ENCODE results near the gene SLAMF1. TPM values are rescaled to one million over a fixed set of nuclear protein-coding genes. Genes with fewer than 3 reads are reported as not detected.

SLAMF1 gene
- total RNA-seq, 1 donor: not detected

DNA sequence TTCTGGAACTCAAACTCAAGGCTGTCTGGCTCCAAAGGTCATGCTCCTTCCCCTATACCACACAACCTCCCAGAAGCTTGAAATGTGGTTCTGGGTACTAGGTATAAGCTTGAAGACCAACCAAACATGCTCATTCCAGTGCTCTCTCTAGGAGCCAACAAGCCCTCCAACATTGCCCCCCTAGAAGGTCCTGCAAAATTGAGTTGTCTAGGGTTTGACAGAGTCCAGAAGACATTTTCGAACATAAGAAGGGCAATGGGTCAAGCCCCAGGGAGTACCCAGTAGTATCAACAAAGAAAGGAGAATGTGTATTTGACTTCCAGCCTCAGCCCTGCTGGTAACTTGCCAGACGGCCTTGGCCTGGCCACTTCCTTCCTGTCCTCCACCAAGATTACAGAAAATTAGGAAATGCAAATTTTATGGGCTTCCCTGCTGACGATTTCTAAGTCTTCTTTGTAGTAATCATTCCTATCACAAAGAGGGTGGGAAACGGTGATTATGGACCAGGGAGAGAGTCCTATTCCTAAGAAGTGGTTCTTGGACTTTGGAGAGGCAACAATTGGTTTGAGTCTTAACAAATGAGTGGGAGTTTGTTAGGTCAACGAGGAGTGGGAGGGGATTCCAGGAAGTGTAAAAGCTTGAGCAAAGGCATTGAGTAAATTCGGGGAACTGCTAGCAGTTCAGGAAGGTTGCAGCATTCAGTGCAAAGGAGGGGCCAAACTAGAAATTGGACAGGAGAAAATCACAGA is 18.7 kb upstream of the SLAMF1 start:
- no peak overlapping the region for H3K27ac ChIP-seq (ENCODE audit: low read depth, low read length)
- H3K4me3 ChIP-seq (ENCODE audit: insufficient read depth, low read length): no peak overlapping the region
- no peak overlapping the region for H2AFZ ChIP-seq (ENCODE audit: low read length)
- DNase-seq (ENCODE audit: insufficient read length, low spot score, missing footprints): no peak
- no peaks in the 10 kb centered on the region for H3K4me1 ChIP-seq (ENCODE audit: insufficient read depth, low read length)
- no peak overlapping the region for H3K4me2 ChIP-seq (ENCODE audit: insufficient read depth, low read length)
- TF ChIP-seq, protein P1, sequence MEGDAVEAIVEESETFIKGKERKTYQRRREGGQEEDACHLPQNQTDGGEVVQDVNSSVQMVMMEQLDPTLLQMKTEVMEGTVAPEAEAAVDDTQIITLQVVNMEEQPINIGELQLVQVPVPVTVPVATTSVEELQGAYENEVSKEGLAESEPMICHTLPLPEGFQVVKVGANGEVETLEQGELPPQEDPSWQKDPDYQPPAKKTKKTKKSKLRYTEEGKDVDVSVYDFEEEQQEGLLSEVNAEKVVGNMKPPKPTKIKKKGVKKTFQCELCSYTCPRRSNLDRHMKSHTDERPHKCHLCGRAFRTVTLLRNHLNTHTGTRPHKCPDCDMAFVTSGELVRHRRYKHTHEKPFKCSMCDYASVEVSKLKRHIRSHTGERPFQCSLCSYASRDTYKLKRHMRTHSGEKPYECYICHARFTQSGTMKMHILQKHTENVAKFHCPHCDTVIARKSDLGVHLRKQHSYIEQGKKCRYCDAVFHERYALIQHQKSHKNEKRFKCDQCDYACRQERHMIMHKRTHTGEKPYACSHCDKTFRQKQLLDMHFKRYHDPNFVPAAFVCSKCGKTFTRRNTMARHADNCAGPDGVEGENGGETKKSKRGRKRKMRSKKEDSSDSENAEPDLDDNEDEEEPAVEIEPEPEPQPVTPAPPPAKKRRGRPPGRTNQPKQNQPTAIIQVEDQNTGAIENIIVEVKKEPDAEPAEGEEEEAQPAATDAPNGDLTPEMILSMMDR (IDR thresholded peaks at IDR 0.05; ENCODE audit: extremely low read depth, low read depth, low read length): no peak
- H3K9me3 ChIP-seq (ENCODE audit: low read depth, low read length): no peaks in the 10 kb centered on the region
- no peaks in the 10 kb centered on the region for H3K27me3 ChIP-seq (ENCODE audit: insufficient read depth, low read length)
- H4K20me1 ChIP-seq (ENCODE audit: insufficient read depth, low read length): no peaks in the 10 kb centered on the region
- no peaks in the 10 kb centered on the region for H3K36me3 ChIP-seq (ENCODE audit: insufficient read depth, low read length)
- H3K79me2 ChIP-seq (ENCODE audit: insufficient read depth, low read length): no peaks in the 10 kb centered on the region

- no peaks in the 10 kb centered on the region for H4K20me1 ChIP-seq (ENCODE audit: insufficient read depth, low read length)
- no peaks in the 10 kb centered on the region for H3K36me3 ChIP-seq (ENCODE audit: insufficient read depth, low read length)
- DNase-seq (ENCODE audit: insufficient read length, low spot score, missing footprints): no peak
- H3K9me3 ChIP-seq (ENCODE audit: low read depth, low read length): no peaks in the 10 kb centered on the region
- H3K4me2 ChIP-seq (ENCODE audit: insufficient read depth, low read length): no peak overlapping the region
- no peak overlapping the region for H3K27ac ChIP-seq (ENCODE audit: low read depth, low read length)
- H3K79me2 ChIP-seq (ENCODE audit: insufficient read depth, low read length): no peaks in the 10 kb centered on the region
- no peaks in the 10 kb centered on the region for H3K27me3 ChIP-seq (ENCODE audit: insufficient read depth, low read length)
- no peaks in the 10 kb centered on the region for H3K4me1 ChIP-seq (ENCODE audit: insufficient read depth, low read length)
- H2AFZ ChIP-seq (ENCODE audit: low read length): no peak overlapping the region
- no peak overlapping the region for H3K4me3 ChIP-seq (ENCODE audit: insufficient read depth, low read length)
- TF ChIP-seq, protein P1 (IDR thresholded peaks at IDR 0.05; ENCODE audit: extremely low read depth, low read depth, low read length): no peak
Observed at GRCh38 chr1:160664573-160665051, 17.8 kb upstream of the SLAMF1 start.

- Histone ChIP-seq H4K20me1 (ENCODE audit: insufficient read depth, low read length) (no peaks in the 10 kb centered on the region), H3K9me3 (ENCODE audit: low read depth, low read length) (no peaks in the 10 kb centered on the region), H3K4me2 (ENCODE audit: insufficient read depth, low read length) (no peak overlapping the region), H3K4me3 (ENCODE audit: insufficient read depth, low read length) (no peak overlapping the region), H3K27me3 (ENCODE audit: insufficient read depth, low read length) (no peaks in the 10 kb centered on the region), H3K27ac (ENCODE audit: low read depth, low read length) (no peak overlapping the region), H2AFZ (ENCODE audit: low read length) (no peak overlapping the region), H3K36me3 (ENCODE audit: insufficient read depth, low read length) (no peaks in the 10 kb centered on the region), H3K79me2 (ENCODE audit: insufficient read depth, low read length) (no peaks in the 10 kb centered on the region), H3K4me1 (ENCODE audit: insufficient read depth, low read length) (no peaks in the 10 kb centered on the region)
- DNase-seq (ENCODE audit: insufficient read length, low spot score, missing footprints): no peak
- TF ChIP-seq, protein P1 (IDR thresholded peaks at IDR 0.05; ENCODE audit: extremely low read depth, low read depth, low read length): no peak
Observed at GRCh38 chr1:160662910-160663309, 16.1 kb upstream of the SLAMF1 start.

GRCh38 chr1:160659566-160659965 is 12.7 kb upstream of the SLAMF1 start:
- no peak overlapping the region for H3K27ac ChIP-seq (ENCODE audit: low read depth, low read length)
- TF ChIP-seq, protein P1 (IDR thresholded peaks at IDR 0.05; ENCODE audit: extremely low read depth, low read depth, low read length): no peak
- H3K79me2 ChIP-seq (ENCODE audit: insufficient read depth, low read length): no peaks in the 10 kb centered on the region
- no peaks in the 10 kb centered on the region for H4K20me1 ChIP-seq (ENCODE audit: insufficient read depth, low read length)
- H2AFZ ChIP-seq (ENCODE audit: low read length): no peak overlapping the region
- H3K4me3 ChIP-seq (ENCODE audit: insufficient read depth, low read length): no peak overlapping the region
- H3K4me1 ChIP-seq (ENCODE audit: insufficient read depth, low read length): no peaks in the 10 kb centered on the region
- H3K27me3 ChIP-seq (ENCODE audit: insufficient read depth, low read length): no peaks in the 10 kb centered on the region
- H3K9me3 ChIP-seq (ENCODE audit: low read depth, low read length): no peaks in the 10 kb centered on the region
- no peaks in the 10 kb centered on the region for H3K36me3 ChIP-seq (ENCODE audit: insufficient read depth, low read length)
- no peak overlapping the region for H3K4me2 ChIP-seq (ENCODE audit: insufficient read depth, low read length)
- no peak for DNase-seq (ENCODE audit: insufficient read length, low spot score, missing footprints)

Measured in osteoblast (primary cell).